Measurements from ENCODE around the gene EEF1AKMT3. TPM values are rescaled to one million over a fixed set of nuclear protein-coding genes. Genes with fewer than 3 reads are reported as not detected.

Gene EEF1AKMT3
- total RNA-seq, 1 experiment from 2014 or later = 5.0 TPM

- TF ChIP-seq, protein P1, sequence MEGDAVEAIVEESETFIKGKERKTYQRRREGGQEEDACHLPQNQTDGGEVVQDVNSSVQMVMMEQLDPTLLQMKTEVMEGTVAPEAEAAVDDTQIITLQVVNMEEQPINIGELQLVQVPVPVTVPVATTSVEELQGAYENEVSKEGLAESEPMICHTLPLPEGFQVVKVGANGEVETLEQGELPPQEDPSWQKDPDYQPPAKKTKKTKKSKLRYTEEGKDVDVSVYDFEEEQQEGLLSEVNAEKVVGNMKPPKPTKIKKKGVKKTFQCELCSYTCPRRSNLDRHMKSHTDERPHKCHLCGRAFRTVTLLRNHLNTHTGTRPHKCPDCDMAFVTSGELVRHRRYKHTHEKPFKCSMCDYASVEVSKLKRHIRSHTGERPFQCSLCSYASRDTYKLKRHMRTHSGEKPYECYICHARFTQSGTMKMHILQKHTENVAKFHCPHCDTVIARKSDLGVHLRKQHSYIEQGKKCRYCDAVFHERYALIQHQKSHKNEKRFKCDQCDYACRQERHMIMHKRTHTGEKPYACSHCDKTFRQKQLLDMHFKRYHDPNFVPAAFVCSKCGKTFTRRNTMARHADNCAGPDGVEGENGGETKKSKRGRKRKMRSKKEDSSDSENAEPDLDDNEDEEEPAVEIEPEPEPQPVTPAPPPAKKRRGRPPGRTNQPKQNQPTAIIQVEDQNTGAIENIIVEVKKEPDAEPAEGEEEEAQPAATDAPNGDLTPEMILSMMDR (IDR thresholded peaks at IDR 0.05; ENCODE audit: insufficient read depth in 1 of 2, low read depth in 1 of 2, low read length in 1 of 2, severe bottlenecking in 1 of 2, unreplicated experiment in 1 of 2) = no peak
- H3K27me3 ChIP-seq (replicated peaks; ENCODE audit: control insufficient read depth, insufficient read depth, low read length) = no peaks in the 10 kb centered on the region
- Mint-ChIP-seq H3K4me1 (ENCODE audit: low read depth, unreplicated experiment) (peaks cover 19% of the 10 kb centered on the region), H3K27me3 (ENCODE audit: insufficient read depth, unreplicated experiment) (peaks cover 9% of the 10 kb centered on the region), H3K27ac (ENCODE audit: unreplicated experiment) (peak overlapping the region; percentile 98), H3K4me3 (ENCODE audit: unreplicated experiment) (peak overlapping the region; percentile 96), H3K9me3 (ENCODE audit: unreplicated experiment) (no peaks in the 10 kb centered on the region), H3K36me3 (ENCODE audit: insufficient read depth, unreplicated experiment) (peaks cover 54% of the 10 kb centered on the region)
- intact Hi-C loops (cut with micrococcal nuclease; ENCODE audit: unreplicated experiment) = no loop called here
- BruUV-seq (replicated peaks) = TSS peak; percentile 20
- H3K36me3 ChIP-seq (ENCODE audit: control insufficient read depth, insufficient read depth, low read length) = no peaks in the 10 kb centered on the region; the same call in 1 of the 2 replicates
- POLR2A ChIA-PET = interaction anchor here (0.6 to 1.2 kb wide), 6 partner anchors 9 to 163 kb away, joined by 3 to 5 read pairs (median 4); partner anchors contain the start of genes EEF1AKMT3 and METTL1
- H3K4me3 ChIP-seq (ENCODE audit: low read depth, low read length) = peak overlapping the region; percentile 64
- peaks cover 10% of the 10 kb centered on the region for H3K4me1 ChIP-seq
- no peaks in the 10 kb centered on the region for H3K9me3 ChIP-seq
- DNase-seq = peak; percentile 82 to 84
- CTCF ChIA-PET = interaction anchor here (0.7 to 1.5 kb wide), 5 partner anchors 8 to 161 kb away, joined by 3 to 10 read pairs (median 4); no protein-coding TSS in a partner anchor
Measured at GRCh38 chr12:57744194-57744776, 28.1 kb upstream of the EEF1AKMT3 start.

DNA sequence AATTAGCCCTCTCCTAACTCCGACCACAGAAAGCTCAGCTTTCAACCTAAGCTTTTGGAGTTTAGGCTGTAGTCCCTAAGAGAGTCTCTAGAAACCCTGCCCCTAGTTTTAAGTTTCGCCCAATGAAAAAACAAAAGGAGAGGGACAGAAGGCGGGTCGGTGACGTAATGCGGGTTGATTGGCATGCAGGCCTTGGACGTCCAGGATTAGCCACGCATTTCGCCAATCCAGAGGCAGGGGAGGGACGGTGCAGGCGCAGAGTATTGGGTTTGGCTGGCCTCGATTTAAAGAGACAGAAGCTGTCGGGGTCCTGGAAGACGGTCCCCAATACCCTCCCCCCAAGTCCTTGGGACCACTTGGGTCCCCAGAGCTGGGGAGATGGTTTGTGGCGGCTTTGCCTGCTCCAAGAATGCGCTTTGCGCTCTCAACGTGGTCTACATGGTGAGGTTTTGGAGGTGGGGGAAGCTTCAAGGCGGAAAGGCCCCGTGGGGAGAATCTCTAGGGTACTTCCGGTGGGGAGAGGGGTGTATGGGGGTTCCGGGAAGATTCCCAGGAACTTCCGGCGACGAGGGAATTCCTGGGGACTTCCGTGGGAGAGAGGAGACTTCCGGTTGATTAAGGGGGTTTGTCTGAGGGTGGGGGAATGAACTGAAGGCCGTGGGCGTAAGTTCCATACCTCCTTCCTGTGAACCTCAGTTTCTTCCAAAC lies 27.5 kb upstream of the EEF1AKMT3 start, which contains the start of gene TSPAN31:
TSPAN31 (plus strand) TSS at position 263 of the 708 bp plus-strand sequence; CDS start at position 379, 116 bp downstream.
- Histone ChIP-seq H3K36me3 (ENCODE audit: control insufficient read depth, insufficient read depth, low read length) (no peaks in the 10 kb centered on the region; the same call in 1 of the 2 replicates), H3K27me3 (replicated peaks; ENCODE audit: control insufficient read depth, insufficient read depth, low read length) (no peaks in the 10 kb centered on the region), H3K9me3 (no peaks in the 10 kb centered on the region), H3K4me3 (ENCODE audit: low read depth, low read length) (peak within 1 kb of the TSS; percentile 64), H3K4me1 (peaks cover 10% of the 10 kb centered on the region)
- POLR2A ChIA-PET = interaction anchor here (0.5 to 1.2 kb wide), 6 partner anchors 9 to 1915 kb away, joined by 4 to 5 read pairs (median 4); partner anchors contain the start of genes DNAJC14, EEF1AKMT3 and METTL1
- Mint-ChIP-seq H3K9me3 (ENCODE audit: unreplicated experiment) (no peaks in the 10 kb centered on the region), H3K27ac (ENCODE audit: unreplicated experiment) (peak within 1 kb of the TSS; percentile 98), H3K4me3 (ENCODE audit: unreplicated experiment) (peak within 1 kb of the TSS; percentile 96), H3K27me3 (ENCODE audit: insufficient read depth, unreplicated experiment) (peaks cover 6% of the 10 kb centered on the region), H3K4me1 (ENCODE audit: low read depth, unreplicated experiment) (peaks cover 19% of the 10 kb centered on the region), H3K36me3 (ENCODE audit: insufficient read depth, unreplicated experiment) (peaks cover 57% of the 10 kb centered on the region)
- CTCF ChIA-PET = interaction anchor here (0.7 to 1.5 kb wide), 5 partner anchors 9 to 162 kb away, joined by 3 to 10 read pairs (median 4); no protein-coding TSS in a partner anchor
- no TSS peak for BruUV-seq (replicated peaks)
- intact Hi-C loops (cut with micrococcal nuclease; ENCODE audit: unreplicated experiment) = no loop called here
- TF ChIP-seq, protein P1 (IDR thresholded peaks at IDR 0.05; ENCODE audit: insufficient read depth in 1 of 2, low read depth in 1 of 2, low read length in 1 of 2, severe bottlenecking in 1 of 2, unreplicated experiment in 1 of 2) = no peak
- peak; percentile 95 to 97 for DNase-seq

DNA sequence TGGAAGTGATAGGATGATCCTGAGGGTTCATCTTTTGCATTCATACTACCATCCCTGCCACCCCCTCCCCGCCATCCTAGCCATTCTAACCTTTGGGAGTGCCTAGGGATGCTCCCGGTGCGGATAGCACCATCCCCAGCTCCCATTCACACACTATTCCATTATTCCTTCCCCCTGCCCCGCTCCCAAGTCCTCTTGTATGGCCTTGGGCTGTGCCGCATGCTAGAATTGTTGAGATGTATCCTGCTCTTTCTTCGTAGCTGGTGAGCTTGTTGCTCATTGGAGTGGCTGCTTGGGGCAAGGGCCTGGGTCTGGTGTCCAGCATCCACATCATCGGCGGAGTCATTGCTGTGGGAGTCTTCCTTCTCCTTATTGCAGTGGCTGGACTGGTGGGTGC lies 26.9 kb upstream of the EEF1AKMT3 start:
- BruUV-seq (replicated peaks) = TSS peak; percentile 49
- peaks cover 10% of the 10 kb centered on the region for H3K4me1 ChIP-seq
- Mint-ChIP-seq H3K27ac (ENCODE audit: unreplicated experiment) (peak overlapping the region; percentile 98), H3K4me3 (ENCODE audit: unreplicated experiment) (peak overlapping the region; percentile 96), H3K4me1 (ENCODE audit: low read depth, unreplicated experiment) (peaks cover 19% of the 10 kb centered on the region), H3K36me3 (ENCODE audit: insufficient read depth, unreplicated experiment) (peaks cover 61% of the 10 kb centered on the region), H3K9me3 (ENCODE audit: unreplicated experiment) (no peaks in the 10 kb centered on the region), H3K27me3 (ENCODE audit: insufficient read depth, unreplicated experiment) (peaks cover 6% of the 10 kb centered on the region)
- ChIA-PET POLR2A (interaction anchor here (0.5 to 1.2 kb wide), 3 partner anchors 13 to 1916 kb away, joined by 4 to 5 read pairs (median 4); partner anchors contain the start of genes DNAJC14, EEF1AKMT3 and METTL1), CTCF (interaction anchor here (0.6 to 1.5 kb wide), 4 partner anchors 9 to 1409 kb away, joined by 4 to 10 read pairs (median 7); no protein-coding TSS in a partner anchor)
- DNase-seq = peak in 1 of 2 experiments; percentile 19
- no peaks in the 10 kb centered on the region for H3K27me3 ChIP-seq (replicated peaks; ENCODE audit: control insufficient read depth, insufficient read depth, low read length)
- H3K36me3 ChIP-seq (ENCODE audit: control insufficient read depth, insufficient read depth, low read length) = peaks cover 3% of the 10 kb centered on the region; the same call in 1 of the 2 replicates
- intact Hi-C loops (cut with micrococcal nuclease; ENCODE audit: unreplicated experiment) = no loop called here
- H3K4me3 ChIP-seq (ENCODE audit: low read depth, low read length) = peak overlapping the region; percentile 64
- TF ChIP-seq, protein P1 (IDR thresholded peaks at IDR 0.05; ENCODE audit: insufficient read depth in 1 of 2, low read depth in 1 of 2, low read length in 1 of 2, severe bottlenecking in 1 of 2, unreplicated experiment in 1 of 2) = no peak
- H3K9me3 ChIP-seq = no peaks in the 10 kb centered on the region

All from Caco-2 (cell line).